Activated CD8-positive, alpha-beta memory T cell treated with anti-CD3 and anti-CD28 coated beads for 36 hours (primary cell): ENCODE data around the gene KCTD6. TPM values are rescaled to one million over a fixed set of nuclear protein-coding genes. Genes with fewer than 3 reads are reported as not detected.

Experiments
- CTCF ChIA-PET: fragments of 350-600 bp; sonication (Branson Sonifier 250); formaldehyde crosslinking; loops from one replicate; lab custom pipeline; 2021; ENCODE audit warnings: antibody characterized with exemption; lab: Charles Lee
- POLR2A ChIA-PET: fragments of 350-600 bp; sonication (Branson Sonifier 250); formaldehyde crosslinking; loops from one replicate; lab custom pipeline; 2021; ENCODE audit warnings: antibody characterized with exemption; lab: Charles Lee
- total RNA-seq, 2 experiments: library from RNA; stranded (reverse); gene quantifications; one replicate each; pipeline ENCODE4 v1.2.3, GENCODE V29; 2021

KCTD6 gene
- total RNA-seq, result 1 to 10 TPM; 6.4 to 6.6 TPM

- CTCF ChIA-PET, result interaction anchor here (0.9 to 4.1 kb wide), 9 partner anchors 15 to 185 kb away, joined by 3 to 37 read pairs (median 4); partner anchors contain the start of genes HTD2 and RPP14
- POLR2A ChIA-PET, result interaction anchor here (1.1 kb wide), 1 partner anchor 185 kb away, joined by 8 read pairs; the partner anchor contains the start of genes HTD2 and RPP14
Observed at GRCh38 chr3:58491506-58492402, at the start of gene KCTD6. Gene KCTD6, plus strand, starts transcription at chr3:58492096. Its CDS starts 6,660 bp downstream, at chr3:58498756.

DNA sequence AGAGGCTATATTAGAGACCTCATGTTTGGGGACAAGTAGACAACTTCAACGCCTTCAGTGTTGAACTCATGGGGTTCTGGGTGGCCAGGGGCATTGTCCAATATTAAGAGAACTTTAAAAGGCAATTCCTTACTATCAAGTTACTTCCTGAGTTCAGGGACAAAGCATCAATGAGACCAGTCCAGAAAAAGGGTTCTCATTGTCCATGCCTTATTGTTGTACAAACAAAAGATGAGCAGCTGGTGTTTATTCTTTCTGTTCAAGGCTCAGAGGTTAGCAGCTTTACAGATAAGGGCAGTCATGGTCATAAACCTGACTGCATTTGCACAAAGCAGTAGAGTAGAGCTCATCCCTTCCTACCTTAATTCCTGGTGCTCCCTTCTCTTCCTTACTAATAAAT is 39.7 kb upstream of the KCTD6 start:
- ChIA-PET POLR2A (interaction anchor here (0.6 kb wide), 1 partner anchor 85 kb away, joined by 3 read pairs; the partner anchor contains the start of gene ACOX2), CTCF (interaction anchor here (0.7 to 1.7 kb wide), 2 partner anchors 146 to 225 kb away, joined by 5 to 6 read pairs; partner anchors contain the start of genes HTD2 and RPP14)

- POLR2A ChIA-PET, result no interaction called here
- CTCF ChIA-PET, result no interaction called here
Observed at GRCh38 chr3:58459160-58459559, 32.7 kb upstream of the KCTD6 start.

DNA sequence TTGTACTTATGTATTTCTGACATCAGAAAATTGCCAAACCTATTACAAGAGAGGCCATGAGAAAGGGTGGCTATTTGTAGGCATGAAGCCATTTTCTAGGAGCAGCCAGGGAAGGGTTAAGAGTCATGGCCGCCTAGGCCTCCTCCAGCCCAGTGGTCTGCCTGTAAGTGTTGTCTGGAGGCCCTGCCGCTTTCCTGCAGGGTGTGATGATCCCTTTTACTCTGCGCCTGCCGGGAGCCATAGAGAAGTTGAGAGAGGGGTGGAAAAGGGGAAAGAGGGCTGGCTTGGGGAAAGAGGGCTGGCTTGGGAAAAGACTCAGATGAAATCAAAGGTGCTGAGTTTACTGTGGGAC is 29.1 kb upstream of the KCTD6 start:
- CTCF ChIA-PET, result no interaction called here
- POLR2A ChIA-PET, result no interaction called here

GRCh38 chr3:58463181-58463941 is 28.5 kb upstream of the KCTD6 start:
- CTCF ChIA-PET, result interaction anchor here (0.6 to 1.3 kb wide), 17 partner anchors 13 to 223 kb away, joined by 3 to 5 read pairs (median 3); partner anchors contain the start of genes HTD2 and RPP14
- POLR2A ChIA-PET, result no interaction called here

DNA sequence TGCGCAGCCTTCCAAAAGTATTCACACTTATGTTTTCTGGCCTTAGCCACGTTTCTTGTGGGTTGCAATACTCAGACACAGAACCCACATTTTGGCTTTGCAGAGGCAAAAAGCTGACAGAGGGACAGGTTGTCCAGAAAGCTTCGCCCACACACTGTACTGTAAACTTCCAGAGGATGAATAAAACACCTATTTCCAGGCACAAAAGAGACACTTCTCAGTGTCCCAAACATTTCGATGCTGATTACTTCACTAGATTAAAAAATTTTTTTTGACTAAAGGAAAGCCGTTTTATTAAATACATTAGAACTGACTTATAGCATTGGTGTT is 28.0 kb upstream of the KCTD6 start:
- CTCF ChIA-PET, result interaction anchor here (0.6 to 1.3 kb wide), 17 partner anchors 13 to 157 kb away, joined by 3 to 5 read pairs (median 3); partner anchors contain the start of genes HTD2 and RPP14
- POLR2A ChIA-PET, result no interaction called here

DNA sequence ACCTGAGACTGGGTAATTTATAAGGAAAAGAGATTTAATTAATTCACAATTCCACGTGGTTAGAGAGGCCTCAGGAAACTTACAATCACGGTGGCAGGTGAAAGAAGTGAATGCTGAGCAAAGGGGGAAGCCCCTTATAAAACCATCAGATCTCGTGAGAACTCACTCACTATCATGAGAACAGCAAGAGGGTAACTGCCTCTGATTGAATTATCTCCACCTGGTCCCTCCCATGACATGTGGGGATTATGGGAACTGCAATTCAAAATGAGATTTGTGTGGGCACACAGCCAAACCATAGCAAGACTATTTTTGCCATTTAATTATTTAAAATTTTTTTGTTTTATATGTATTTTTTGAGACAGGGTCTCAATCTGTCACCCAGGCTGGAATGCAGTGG is 27.0 kb upstream of the KCTD6 start:
- CTCF ChIA-PET, result interaction anchor here (1.0 kb wide), 1 partner anchor 26 kb away, joined by 4 read pairs; no protein-coding TSS in a partner anchor

DNA sequence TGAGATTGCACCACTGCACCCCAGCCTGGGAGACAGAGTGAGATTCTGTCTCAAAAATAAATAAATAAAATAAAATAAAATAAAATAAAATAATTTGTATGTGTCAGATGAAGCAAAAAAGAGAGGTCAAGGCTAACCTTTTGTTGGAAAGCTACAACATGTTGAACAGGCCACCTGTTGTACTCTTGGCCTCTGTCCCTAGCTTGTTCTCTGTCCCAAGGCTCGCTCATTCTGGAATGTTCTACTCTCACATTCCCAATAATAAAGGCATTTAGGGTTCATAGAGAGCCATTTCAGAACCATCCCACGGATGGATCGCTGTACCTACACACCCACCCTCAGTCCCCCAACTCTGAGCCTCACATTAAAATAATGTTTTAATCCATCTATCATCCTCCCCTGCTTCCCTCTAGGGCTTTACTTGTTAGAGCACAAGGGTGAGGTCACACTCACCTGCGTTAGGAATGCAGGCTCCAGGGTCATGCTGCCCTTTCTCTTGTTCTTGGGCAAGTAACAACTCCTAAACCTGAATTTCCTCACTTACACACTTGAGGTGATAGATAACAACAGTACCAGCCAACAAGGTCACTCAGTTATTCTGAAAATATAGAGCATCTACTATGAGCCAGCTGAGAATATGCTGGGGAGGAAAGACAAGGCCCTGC is 24.9 kb upstream of the KCTD6 start:
- ChIA-PET CTCF (interaction anchor here (2.2 kb wide), 1 partner anchor 25 kb away, joined by 5 read pairs; the partner anchor contains the start of gene KCTD6), POLR2A (no interaction called here)

More for the DNA sequence above, 27.0 kb upstream of the KCTD6 start:
- POLR2A ChIA-PET, result no interaction called here

- ChIA-PET CTCF (interaction anchor here (1.6 kb wide), 1 partner anchor 51 kb away, joined by 3 read pairs; no protein-coding TSS in a partner anchor), POLR2A (no interaction called here)
Observed at GRCh38 chr3:58469096-58469495, 22.8 kb upstream of the KCTD6 start.

DNA sequence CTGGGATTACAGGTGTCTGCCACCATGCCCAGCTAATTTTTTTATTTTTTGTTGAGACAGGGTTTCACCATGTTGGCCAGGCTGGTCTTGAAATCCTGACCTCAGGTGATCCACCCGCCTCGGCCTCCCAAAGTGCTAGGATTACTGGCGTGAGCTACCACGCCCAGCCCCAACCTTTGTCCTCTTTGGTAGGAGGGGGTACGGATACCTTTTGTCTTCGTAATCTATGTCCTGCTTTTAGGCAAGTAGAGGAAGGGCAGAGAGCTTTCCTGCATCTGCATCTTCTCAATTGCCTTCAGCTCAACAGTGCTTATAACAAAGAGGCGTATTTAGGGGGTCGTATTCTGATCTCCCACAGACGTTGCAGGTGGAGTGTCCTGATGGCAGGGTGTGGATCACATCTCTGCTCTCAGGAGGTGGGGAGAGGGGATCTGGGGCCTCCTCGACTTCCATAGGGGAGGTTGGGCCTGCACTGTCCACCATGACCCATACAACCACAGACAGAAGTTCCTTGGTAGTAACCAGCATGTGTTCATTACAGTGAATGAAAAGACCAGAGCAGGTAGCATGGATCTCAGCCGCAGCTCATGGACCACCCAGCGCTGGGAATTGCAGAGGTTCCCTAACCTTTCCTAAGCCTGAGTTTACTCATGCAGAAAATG is 21.4 kb upstream of the KCTD6 start:
- ChIA-PET CTCF (interaction anchor here (1.1 to 5.1 kb wide), 3 partner anchors 21 to 62 kb away, joined by 3 to 37 read pairs (median 10); partner anchors contain the start of gene KCTD6), POLR2A (no interaction called here)

- ChIA-PET CTCF (interaction anchor here (2.2 to 5.1 kb wide), 2 partner anchors 20 to 61 kb away, joined by 10 to 37 read pairs; partner anchors contain the start of gene KCTD6), POLR2A (interaction anchor here (0.6 kb wide), 1 partner anchor 51 kb away, joined by 3 read pairs; no protein-coding TSS in a partner anchor)
Observed at GRCh38 chr3:58471025-58471887, 20.6 kb upstream of the KCTD6 start.

GRCh38 chr3:58473275-58473674 is 18.6 kb upstream of the KCTD6 start:
- POLR2A ChIA-PET, result no interaction called here
- CTCF ChIA-PET, result interaction anchor here (0.5 to 5.1 kb wide), 2 partner anchors 18 to 139 kb away, joined by 4 to 37 read pairs; partner anchors contain the start of gene KCTD6

DNA sequence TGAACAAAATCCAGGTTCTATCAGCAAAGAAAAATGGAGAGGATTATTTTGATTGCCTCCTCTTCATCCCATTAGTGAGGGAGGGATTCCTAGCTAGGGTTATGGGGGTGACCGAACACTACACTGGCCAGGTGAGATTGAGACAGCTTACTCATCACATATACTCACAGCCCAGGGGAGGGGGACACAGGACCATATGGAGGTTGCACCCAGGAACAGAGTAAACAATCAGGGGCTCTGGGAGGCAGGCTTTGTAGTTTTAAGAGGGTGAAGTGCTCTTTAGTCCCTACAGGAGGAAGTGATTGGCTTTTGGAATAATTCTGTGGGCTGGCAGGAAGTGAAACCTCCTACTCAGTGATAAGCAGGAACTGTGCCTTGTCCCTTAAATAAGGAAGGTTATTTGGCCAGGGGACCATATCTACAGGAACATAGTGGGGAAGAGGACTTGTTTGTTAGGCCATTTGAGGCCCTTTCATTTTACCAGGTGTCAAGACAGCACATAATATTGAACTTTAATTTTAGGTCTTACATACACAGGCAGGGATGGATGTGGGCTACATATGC is 17.5 kb upstream of the KCTD6 start:
- ChIA-PET POLR2A (no interaction called here), CTCF (interaction anchor here (0.8 to 5.1 kb wide), 3 partner anchors 12 to 37 kb away, joined by 3 to 37 read pairs (median 4); partner anchors contain the start of gene KCTD6)

GRCh38 chr3:58474967-58475578 is 16.8 kb upstream of the KCTD6 start:
- POLR2A ChIA-PET, result no interaction called here
- CTCF ChIA-PET, result interaction anchor here (1.4 kb wide), 1 partner anchor 38 kb away, joined by 3 read pairs; no protein-coding TSS in a partner anchor

GRCh38 chr3:58478781-58479180 is 13.1 kb upstream of the KCTD6 start:
- CTCF ChIA-PET, result no interaction called here

DNA sequence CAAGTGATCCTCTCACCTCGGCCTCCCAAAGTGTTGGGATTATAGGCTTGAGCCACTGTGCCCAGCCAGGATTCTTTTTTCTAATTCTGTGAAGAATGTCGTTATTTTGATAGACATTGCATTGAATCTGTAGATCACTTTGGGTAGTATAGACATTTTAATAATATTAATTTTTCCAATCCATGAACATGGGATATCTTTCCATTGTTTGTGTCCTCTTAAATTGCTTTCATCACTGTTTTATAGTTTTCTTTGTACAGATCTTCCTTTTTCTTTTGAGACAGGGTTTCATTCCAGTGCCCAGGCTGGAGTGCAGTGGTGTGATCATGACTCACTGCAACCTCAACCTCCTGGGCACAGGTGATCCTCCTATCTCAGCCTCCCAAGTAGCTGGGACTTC is 11.6 kb upstream of the KCTD6 start:
- CTCF ChIA-PET, result interaction anchor here (0.8 kb wide), 1 partner anchor 9 kb away, joined by 3 read pairs; no protein-coding TSS in a partner anchor
- POLR2A ChIA-PET, result no interaction called here

More at GRCh38 chr3:58478781-58479180, 13.1 kb upstream of the KCTD6 start:
- POLR2A ChIA-PET, result no interaction called here
